IMR-90 (cell line): ENCODE data around the gene ARFGEF3.
"Not testable (repeated sequence)": the region's sequence is repeated elsewhere in the genome, so short reads cannot be mapped to it uniquely, and the experiment has no call there.

ENCODE experiments used
- BHLHE40 ChIP-seq: fragments of 150-350 bp; IDR thresholded peaks from 2 replicates; pipeline ENCODE4 v1.6.1; 2016; ENCODE audit warnings: mild to moderate bottlenecking, low read depth, low read length
- CEBPB ChIP-seq: IDR thresholded peaks from 2 replicates; pipeline ENCODE4 v1.6.1; 2012; ENCODE audit warnings: low read depth, low read length, improper control_type of control experiment
- CHD1 ChIP-seq: IDR thresholded peaks from 2 replicates; pipeline ENCODE4 v1.6.1; 2012; ENCODE audit warnings: low read depth, low read length, improper control_type of control experiment
- CTCF ChIP-seq: conservative IDR thresholded peaks from 2 replicates; pipeline ENCODE4 v1.5.1; 2012; ENCODE audit warnings: mild to moderate bottlenecking, low read depth, low read length, improper control_type of control experiment
- FOS ChIP-seq: fragments of 150-350 bp; IDR thresholded peaks from 2 replicates; pipeline ENCODE4 v1.6.1; 2016; ENCODE audit warnings: low read depth, low read length
- MAFK ChIP-seq: IDR thresholded peaks from 2 replicates; pipeline ENCODE4 v1.6.1; 2012; ENCODE audit warnings: low read depth, low read length, improper control_type of control experiment
- MXI1 ChIP-seq: IDR thresholded peaks from 2 replicates; pipeline ENCODE4 v1.6.1; 2012; ENCODE audit warnings: low read depth, mild to moderate bottlenecking, low read length, moderate library complexity, borderline replicate concordance
- NFE2L2 ChIP-seq: fragments of 150-350 bp; IDR thresholded peaks from 2 replicates; pipeline ENCODE4 v1.6.1; 2016; ENCODE audit warnings: low read depth, mild to moderate bottlenecking, low read length
- POLR2A ChIP-seq: IDR thresholded peaks from 2 replicates; pipeline ENCODE4 v1.6.1; 2012; ENCODE audit warnings: mild to moderate bottlenecking, low read depth, low read length
- RAD21 ChIP-seq: IDR thresholded peaks from 2 replicates; pipeline ENCODE4 v1.6.1; 2012; ENCODE audit warnings: low read length, improper control_type of control experiment
- RCOR1 ChIP-seq: IDR thresholded peaks from 2 replicates; pipeline ENCODE4 v1.6.1; 2012; ENCODE audit warnings: mild to moderate bottlenecking, low read length, improper control_type of control experiment; ENCODE audit not compliant: insufficient replicate concordance
- RFX5 ChIP-seq: IDR thresholded peaks from 2 replicates; pipeline ENCODE4 v1.8.0; 2012; ENCODE audit warnings: low read depth, mild to moderate bottlenecking, low read length, moderate library complexity
- SMC3 ChIP-seq: fragments of 150-350 bp; IDR thresholded peaks from 2 replicates; pipeline ENCODE4 v1.6.1; 2016; ENCODE audit warnings: low read depth, mild to moderate bottlenecking, antibody characterized with exemption, low read length, moderate library complexity
- USF2 ChIP-seq: fragments of 150-350 bp; IDR thresholded peaks from 2 replicates; pipeline ENCODE4 v1.6.1; 2017; ENCODE audit warnings: mild to moderate bottlenecking, antibody characterized with exemption, low read length, low read depth

- TF ChIP-seq RCOR1, CTCF, MXI1, POLR2A, NFE2L2, USF2, FOS, SMC3, MAFK, BHLHE40, RFX5, CHD1, RAD21, CEBPB: not testable (repeated sequence)
Observed at GRCh38 chr6:138119229-138119628, 42.5 kb upstream of the ARFGEF3 start.
